Measurements from ENCODE around the gene FAM222B. TPM values are rescaled to one million over a fixed set of nuclear protein-coding genes. Genes with fewer than 3 reads are reported as not detected.
"Not testable (repeated sequence)": the region's sequence is repeated elsewhere in the genome, so short reads cannot be mapped to it uniquely, and the experiment has no call there.

FAM222B gene
- total RNA-seq, 1 donor from 2014 or later, result 7.1 TPM

DNA sequence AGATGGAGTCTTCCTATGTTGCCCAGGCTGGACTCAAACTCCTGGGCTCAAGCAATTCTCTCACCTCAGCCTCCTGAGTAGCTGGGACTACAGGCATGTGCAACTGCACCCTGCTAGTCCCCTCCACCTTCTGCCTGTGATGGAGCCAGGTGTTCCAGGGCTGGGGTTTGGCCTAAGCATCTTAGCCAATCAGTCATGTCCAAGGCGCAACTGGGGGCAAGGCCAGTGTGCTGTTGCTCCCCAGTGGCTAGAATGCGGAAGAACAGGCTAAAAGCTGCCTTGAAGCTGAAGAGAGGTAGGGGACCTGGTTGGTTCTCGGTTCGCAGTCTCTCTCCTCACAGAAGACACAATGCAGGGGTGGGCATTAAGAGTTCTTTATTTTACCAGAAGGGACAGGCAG, 36.4 kb upstream of the FAM222B start:
- no peaks in the 10 kb centered on the region for H3K9me3 ChIP-seq (ENCODE audit: low read depth)
- DNase-seq (ENCODE audit: low spot score), result peak; percentile 54
- H3K27me3 ChIP-seq, result no peaks in the 10 kb centered on the region
- no peaks in the 10 kb centered on the region for H3K36me3 ChIP-seq
- peaks cover 4% of the 10 kb centered on the region for H3F3A ChIP-seq (ENCODE audit: low read depth)
- H3K9ac ChIP-seq, result no peak overlapping the region
- H3K4me1 ChIP-seq, result no peaks in the 10 kb centered on the region
- Mint-ChIP-seq H3K27ac (peak overlapping the region; percentile 48), H3K4me3 (no peak overlapping the region), H3K4me1 (no peaks in the 10 kb centered on the region), H3K36me3 (peaks cover 22% of the 10 kb centered on the region), H3K9me3 (no peaks in the 10 kb centered on the region), H3K27me3 (ENCODE audit: insufficient read depth, low read depth) (no peaks in the 10 kb centered on the region)
- no peak overlapping the region for H3K4me2 ChIP-seq
- H3K4me3 ChIP-seq, result no peak overlapping the region
- TF ChIP-seq EZH2phosphoT487 (IDR thresholded peaks at IDR 0.05), result no peak
- TF ChIP-seq, protein P1, sequence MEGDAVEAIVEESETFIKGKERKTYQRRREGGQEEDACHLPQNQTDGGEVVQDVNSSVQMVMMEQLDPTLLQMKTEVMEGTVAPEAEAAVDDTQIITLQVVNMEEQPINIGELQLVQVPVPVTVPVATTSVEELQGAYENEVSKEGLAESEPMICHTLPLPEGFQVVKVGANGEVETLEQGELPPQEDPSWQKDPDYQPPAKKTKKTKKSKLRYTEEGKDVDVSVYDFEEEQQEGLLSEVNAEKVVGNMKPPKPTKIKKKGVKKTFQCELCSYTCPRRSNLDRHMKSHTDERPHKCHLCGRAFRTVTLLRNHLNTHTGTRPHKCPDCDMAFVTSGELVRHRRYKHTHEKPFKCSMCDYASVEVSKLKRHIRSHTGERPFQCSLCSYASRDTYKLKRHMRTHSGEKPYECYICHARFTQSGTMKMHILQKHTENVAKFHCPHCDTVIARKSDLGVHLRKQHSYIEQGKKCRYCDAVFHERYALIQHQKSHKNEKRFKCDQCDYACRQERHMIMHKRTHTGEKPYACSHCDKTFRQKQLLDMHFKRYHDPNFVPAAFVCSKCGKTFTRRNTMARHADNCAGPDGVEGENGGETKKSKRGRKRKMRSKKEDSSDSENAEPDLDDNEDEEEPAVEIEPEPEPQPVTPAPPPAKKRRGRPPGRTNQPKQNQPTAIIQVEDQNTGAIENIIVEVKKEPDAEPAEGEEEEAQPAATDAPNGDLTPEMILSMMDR (IDR thresholded peaks at IDR 0.05), result peak; percentile 50
- H4K20me1 ChIP-seq (ENCODE audit: low read depth), result no peaks in the 10 kb centered on the region
- no peak overlapping the region for H3K27ac ChIP-seq
- H2AFZ ChIP-seq (replicated peaks), result no peak overlapping the region
- H3K79me2 ChIP-seq (ENCODE audit: low read depth), result no peaks in the 10 kb centered on the region

DNA sequence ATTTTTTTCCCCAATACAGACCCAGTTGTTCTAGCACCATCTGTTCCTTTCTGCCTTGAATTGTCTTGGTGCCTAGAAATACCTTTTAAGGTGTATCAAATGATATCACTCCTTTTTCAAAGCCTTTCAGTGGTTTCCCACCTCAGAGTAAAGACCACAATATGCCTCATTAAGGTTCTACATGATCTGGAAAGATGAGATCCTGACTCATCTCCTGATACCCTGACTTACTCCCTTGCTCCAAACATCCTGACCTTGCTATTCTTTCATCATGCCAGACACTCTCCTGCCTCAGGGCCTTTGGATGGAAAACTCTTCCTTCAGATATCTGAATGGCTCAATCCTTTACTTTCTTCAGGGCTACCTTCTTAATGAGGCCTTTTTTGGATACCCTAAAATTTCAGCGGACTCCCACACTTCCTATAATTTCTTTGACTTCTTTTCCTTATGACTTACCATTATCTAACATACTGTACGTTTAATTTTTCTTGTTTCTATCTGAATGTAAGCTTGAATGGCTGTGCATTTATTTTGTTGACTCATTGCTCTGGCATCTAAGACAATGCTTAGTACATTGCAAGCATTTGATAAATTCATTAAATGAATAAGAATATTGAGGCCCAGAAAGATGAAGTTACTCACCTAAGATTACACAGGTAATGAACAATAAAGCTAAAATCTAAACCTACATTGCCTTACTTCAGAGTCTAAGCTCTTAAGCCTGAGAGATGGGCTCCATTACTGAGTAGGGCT, 35.7 kb upstream of the FAM222B start:
- Histone ChIP-seq H3K27ac (no peak overlapping the region), H3K79me2 (ENCODE audit: low read depth) (no peaks in the 10 kb centered on the region), H3K4me1 (no peaks in the 10 kb centered on the region), H3K4me3 (no peak overlapping the region), H3K36me3 (no peaks in the 10 kb centered on the region), H3F3A (ENCODE audit: low read depth) (peaks cover 5% of the 10 kb centered on the region), H2AFZ (replicated peaks) (no peak overlapping the region), H3K27me3 (no peaks in the 10 kb centered on the region), H3K9me3 (ENCODE audit: low read depth) (no peaks in the 10 kb centered on the region), H3K9ac (no peak overlapping the region), H4K20me1 (ENCODE audit: low read depth) (no peaks in the 10 kb centered on the region), H3K4me2 (no peak overlapping the region)
- no peak overlapping the region for H3K4me3 Mint-ChIP-seq
- TF ChIP-seq EZH2phosphoT487 (IDR thresholded peaks at IDR 0.05) (no peak), EZH2 (IDR thresholded peaks at IDR 0.05) (no peak)
- TF ChIP-seq, protein P1 (IDR thresholded peaks at IDR 0.05), result no peak
- no peak overlapping the region for H3K27ac Mint-ChIP-seq
- H3K9me3 Mint-ChIP-seq, result no peaks in the 10 kb centered on the region
- no peaks in the 10 kb centered on the region for H3K27me3 Mint-ChIP-seq (ENCODE audit: insufficient read depth, low read depth)
- H3K4me1 Mint-ChIP-seq, result peaks cover under 1% of the 10 kb centered on the region
- H3K36me3 Mint-ChIP-seq, result peaks cover 22% of the 10 kb centered on the region
- no peak for DNase-seq (ENCODE audit: low spot score)

DNA sequence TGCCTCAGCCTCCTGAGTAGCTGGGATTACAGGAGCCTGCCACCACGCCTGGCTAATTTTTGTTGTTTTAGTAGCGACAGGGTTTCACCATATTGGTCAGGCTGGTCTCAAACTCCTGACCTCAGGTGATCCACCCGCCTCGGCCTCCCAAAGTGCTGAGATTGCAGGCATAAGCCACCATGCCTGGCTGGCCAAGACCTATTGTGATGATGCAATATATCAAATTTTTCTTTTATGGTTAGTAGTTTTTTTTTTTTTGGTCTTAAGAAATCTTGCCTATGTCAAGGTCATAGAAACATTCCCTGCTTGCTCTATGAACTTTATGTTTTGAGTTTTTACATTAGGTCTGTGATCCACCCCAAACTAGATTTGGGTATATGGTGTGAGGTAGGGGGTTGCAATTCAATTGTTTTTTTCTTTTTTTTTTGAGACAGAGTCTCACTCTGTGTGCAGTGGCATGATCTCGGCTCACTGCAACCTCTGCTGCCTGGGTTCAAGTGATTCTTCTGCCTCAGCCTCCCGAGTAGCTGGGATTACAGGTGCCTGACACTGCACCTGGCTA, 34.6 kb upstream of the FAM222B start:
- not testable (repeated sequence) for H3K9ac ChIP-seq; H3K27ac Mint-ChIP-seq; H3K27me3 Mint-ChIP-seq (ENCODE audit: insufficient read depth, low read depth); H3K27me3 ChIP-seq; H3K79me2 ChIP-seq (ENCODE audit: low read depth); H3K4me1 ChIP-seq; H3K4me3 ChIP-seq; H3K4me1 Mint-ChIP-seq; H2AFZ ChIP-seq (replicated peaks); H3K4me2 ChIP-seq; H3K9me3 ChIP-seq (ENCODE audit: low read depth); H3K4me3 Mint-ChIP-seq; H3K9me3 Mint-ChIP-seq; H3K27ac ChIP-seq; H3K36me3 ChIP-seq; H4K20me1 ChIP-seq (ENCODE audit: low read depth); DNase-seq (ENCODE audit: low spot score)
- H3F3A ChIP-seq (ENCODE audit: low read depth), result peaks cover 13% of the 10 kb centered on the region
- peaks cover 19% of the 10 kb centered on the region for H3K36me3 Mint-ChIP-seq

DNA sequence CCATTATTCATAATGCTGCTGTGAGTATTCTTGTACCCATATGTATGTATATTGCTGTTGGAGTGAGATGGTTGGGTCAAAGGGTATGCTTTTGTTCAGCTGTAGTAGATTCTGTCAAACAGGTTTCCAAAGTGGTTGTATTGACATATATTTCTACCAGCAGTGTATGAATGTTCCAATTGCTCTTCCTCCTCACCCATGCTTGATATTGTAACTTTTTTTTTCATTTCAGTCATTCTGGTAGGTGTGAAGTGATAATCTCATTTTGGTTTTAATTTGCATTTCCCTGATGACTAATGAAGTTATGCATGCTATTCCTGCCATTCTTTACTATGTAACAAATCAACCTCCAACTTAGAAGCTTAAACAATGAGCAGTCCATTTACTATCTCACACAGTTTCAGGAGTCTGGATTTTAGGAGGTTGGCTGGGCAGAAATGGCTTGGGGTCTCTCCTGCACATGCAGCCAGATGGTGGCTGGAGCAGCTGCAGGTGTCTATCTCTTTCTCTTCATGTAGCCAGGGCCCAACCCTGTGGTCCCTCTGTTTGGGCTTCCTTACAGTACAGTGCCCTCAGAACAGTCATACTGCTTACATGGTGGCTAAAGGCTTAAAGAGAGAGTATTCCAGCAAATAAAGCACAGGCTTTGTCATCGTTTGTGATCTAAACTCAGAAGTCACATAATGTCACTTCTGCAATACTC, 33.4 kb upstream of the FAM222B start:
- Histone ChIP-seq H3K4me1 (no peaks in the 10 kb centered on the region), H3K4me3 (no peak overlapping the region), H3F3A (ENCODE audit: low read depth) (peaks cover 13% of the 10 kb centered on the region), H4K20me1 (ENCODE audit: low read depth) (no peaks in the 10 kb centered on the region), H3K9ac (no peak overlapping the region), H3K79me2 (ENCODE audit: low read depth) (no peaks in the 10 kb centered on the region), H3K9me3 (ENCODE audit: low read depth) (no peaks in the 10 kb centered on the region), H3K27me3 (no peaks in the 10 kb centered on the region), H2AFZ (replicated peaks) (no peak overlapping the region), H3K36me3 (no peaks in the 10 kb centered on the region), H3K4me2 (no peak overlapping the region), H3K27ac (no peak overlapping the region)
- DNase-seq (ENCODE audit: low spot score), result no peak
- Mint-ChIP-seq H3K4me3 (no peak overlapping the region), H3K9me3 (no peaks in the 10 kb centered on the region), H3K4me1 (peaks cover 10% of the 10 kb centered on the region), H3K36me3 (peaks cover 13% of the 10 kb centered on the region), H3K27me3 (ENCODE audit: insufficient read depth, low read depth) (peaks cover 6% of the 10 kb centered on the region), H3K27ac (no peak overlapping the region)
- no peak for TF ChIP-seq EZH2 (IDR thresholded peaks at IDR 0.05)
- TF ChIP-seq, protein P1 (IDR thresholded peaks at IDR 0.05), result no peak
- no peak for TF ChIP-seq EZH2phosphoT487 (IDR thresholded peaks at IDR 0.05)
